HG03064 (cell line): ENCODE data around the gene KCNMA1.

ENCODE experiments used
- ATAC-seq: cut with Tn5 transposase; IDR thresholded peaks from one replicate; pipeline ENCODE4 v1.9.1; 2021; ENCODE audit warnings: low read depth; ENCODE audit not compliant: unreplicated experiment

Gene KCNMA1

GRCh38 chr10:77237120-77237519 is 400.5 kb downstream of the KCNMA1 start:
- no peak for ATAC-seq

- no peak for ATAC-seq
These were observed 400.9 kb downstream of the KCNMA1 start for GRCh38 chr10:77236700-77237099.

DNA sequence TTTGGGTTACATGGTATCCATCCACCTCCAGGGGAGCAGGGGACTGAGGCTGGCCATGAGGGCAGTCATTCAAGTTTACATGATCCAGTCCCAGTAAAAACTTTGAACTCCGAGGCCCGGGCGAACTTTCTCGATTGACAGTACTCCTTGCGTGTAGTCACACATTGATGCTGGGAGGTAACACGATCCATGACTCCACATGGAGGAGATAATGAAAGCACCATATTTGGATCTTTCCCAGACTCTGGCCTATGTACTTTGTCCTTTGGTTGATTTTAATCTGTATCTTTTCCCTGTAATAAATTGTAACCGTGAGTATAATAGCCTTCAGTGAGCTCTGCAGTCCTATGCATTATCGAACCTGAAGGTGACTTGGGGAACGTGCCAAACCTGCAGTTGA is 401.6 kb downstream of the KCNMA1 start:
- no peak for ATAC-seq

- ATAC-seq: no peak
These were observed 403.0 kb downstream of the KCNMA1 start for GRCh38 chr10:77234599-77234998.

GRCh38 chr10:77233466-77233865 is 404.1 kb downstream of the KCNMA1 start:
- no peak for ATAC-seq

DNA sequence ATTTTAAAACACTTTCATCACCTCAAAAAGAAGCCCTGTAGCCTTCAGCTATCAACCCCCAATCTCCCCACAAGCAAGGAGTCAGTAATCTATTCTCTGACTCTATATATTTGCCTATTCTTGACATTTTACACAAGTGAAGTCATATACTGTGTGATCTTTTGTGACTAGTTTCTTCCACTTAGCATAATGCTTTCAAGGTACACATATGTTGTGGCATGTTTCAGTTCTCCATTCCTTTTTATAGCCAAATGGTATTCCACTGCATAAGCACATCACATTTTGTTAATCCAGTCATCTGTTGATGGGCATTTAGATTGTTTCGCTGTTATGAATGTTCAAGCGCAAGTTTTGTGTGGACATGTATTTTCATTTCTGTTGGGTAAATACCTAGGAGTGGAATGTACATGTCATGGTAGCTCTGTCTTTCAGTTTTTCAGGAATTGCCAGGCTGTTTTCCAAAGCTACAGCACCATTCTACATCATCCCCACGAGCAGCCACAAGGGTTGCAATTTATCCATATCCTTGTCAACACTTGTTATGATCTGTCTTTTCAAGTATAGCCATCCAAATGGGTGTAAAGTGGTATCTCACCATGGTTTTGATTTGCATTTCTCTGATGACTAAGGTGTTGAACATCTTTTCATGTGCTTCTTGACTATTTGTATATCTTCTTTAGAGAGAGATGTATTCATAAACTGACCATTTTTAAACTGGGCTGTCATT is 405.6 kb downstream of the KCNMA1 start:
- no peak for ATAC-seq

GRCh38 chr10:77231375-77231774 is 406.2 kb downstream of the KCNMA1 start:
- no peak for ATAC-seq

DNA sequence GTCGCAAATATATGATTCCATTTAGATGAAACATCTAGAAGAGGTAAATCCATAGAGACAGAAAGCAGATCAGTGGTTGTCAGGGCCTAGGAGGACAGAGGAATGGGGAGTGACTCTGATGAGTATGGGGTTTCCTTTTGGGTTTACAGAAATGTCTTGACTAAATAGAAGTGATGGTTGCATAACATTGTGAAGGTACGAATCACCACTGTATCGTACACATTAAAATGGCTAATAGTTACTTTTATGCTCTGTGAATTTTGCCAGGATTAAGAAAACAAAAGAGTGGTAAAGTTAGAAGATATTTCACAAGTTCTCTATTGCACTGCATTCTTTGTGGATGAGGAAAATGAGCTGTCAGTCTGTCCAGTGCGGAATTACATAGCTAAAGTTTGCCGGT is 407.4 kb downstream of the KCNMA1 start:
- ATAC-seq: no peak

DNA sequence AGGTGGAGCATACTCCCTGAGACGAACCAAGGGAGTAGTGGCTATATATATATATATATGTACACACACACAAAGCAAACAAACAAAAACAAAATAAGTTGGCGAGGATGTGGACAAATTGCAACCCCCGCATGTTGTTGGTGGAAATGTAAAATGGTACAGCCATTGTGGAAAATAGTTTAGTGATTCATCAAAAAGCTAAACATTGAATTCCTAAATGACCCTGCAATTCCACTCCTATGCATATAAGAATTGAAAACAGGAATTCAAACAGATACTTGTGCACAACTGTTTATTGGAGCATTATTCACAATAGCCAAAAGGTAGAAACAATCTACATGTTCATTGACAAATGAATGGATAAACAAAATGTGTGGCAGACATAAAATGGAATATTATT is 407.9 kb downstream of the KCNMA1 start:
- no peak for ATAC-seq

DNA sequence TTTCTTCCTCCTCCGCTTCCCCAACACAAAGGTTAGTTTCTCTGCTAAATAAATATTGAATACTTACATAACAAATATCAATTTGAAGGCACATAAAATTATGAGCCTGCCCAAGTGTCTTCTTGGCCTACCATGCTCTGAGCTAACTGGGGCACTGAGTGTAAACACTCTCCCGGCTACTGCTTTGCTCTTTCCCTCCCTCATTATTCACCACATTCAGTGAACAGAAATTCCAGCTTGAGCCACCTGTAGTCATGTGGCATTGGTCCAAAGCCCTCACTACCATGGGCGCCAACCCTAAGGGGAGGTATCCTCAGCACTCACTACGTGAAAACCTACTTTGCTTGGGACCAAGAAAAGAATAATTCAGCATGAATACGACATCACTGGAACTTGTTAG is 409.0 kb downstream of the KCNMA1 start:
- ATAC-seq: no peak

DNA sequence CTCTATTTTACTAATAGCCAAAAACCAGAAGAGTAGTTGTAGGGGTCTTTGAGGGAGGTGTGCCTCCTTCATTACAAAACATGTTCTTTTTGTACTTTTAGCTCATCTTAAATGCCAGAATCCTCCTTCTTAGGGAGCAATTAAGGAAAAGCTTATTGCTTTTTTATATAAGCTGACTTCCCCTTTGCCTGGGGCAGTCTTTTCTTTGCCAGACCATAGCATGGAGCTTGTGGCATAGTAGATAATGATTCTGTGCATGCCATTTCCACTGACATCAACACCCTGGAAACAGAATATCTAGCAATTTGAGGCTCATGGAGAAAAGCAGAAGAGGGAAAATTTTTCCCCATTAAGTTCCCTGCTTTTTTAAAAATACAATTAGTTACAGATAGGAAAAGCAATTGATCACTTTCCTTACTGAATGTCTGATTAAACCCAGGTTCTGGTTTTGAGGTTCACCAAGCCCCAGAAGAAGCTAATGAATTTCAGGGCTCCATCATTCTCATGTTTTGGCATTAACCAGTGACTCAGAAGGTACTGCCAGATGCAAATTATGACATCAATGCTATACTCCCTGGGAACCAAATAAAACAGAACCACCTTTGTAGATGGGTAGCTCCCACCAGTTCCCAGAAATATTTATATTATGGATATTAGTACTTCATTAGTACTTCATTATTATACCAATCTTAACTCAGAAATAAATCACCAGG is 410.6 kb downstream of the KCNMA1 start:
- no peak for ATAC-seq

DNA sequence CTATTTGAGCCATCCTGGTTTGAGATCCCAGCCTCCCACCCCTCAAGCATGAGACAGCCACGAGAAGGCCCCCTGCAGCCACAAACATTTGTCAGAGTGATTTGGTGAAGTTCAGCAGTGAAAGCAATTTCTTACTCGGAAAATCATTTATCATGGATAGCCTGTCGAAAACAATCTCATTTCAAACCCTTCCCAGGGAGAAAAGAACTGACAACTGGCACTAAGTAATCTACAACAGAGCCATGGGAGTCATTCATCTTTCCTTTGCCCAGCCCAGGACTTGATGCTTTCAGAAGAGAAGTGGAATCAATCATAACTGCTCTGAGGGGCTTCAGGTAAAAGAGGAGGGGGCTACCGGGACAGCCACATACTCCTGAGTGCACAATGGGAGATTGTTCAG is 411.2 kb downstream of the KCNMA1 start:
- no peak for ATAC-seq

DNA sequence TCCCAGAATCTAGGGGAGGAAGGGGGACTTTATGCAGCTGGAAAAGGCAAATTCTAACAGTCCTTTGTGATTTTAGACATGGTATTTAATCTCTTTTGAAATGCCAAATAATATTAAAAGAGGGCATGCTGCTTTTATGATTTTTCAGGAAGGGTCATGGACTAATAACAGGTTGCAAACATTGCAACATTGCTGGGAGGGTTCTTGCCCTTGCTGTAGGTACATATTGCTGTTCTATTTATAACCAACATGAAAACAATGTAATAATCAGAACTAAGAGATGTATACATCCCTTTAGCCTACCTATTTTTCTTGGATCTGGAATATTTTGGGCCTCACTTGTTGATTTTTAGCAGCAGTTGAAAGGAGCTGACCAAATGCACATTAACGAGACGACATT is 411.6 kb downstream of the KCNMA1 start:
- no peak for ATAC-seq

DNA sequence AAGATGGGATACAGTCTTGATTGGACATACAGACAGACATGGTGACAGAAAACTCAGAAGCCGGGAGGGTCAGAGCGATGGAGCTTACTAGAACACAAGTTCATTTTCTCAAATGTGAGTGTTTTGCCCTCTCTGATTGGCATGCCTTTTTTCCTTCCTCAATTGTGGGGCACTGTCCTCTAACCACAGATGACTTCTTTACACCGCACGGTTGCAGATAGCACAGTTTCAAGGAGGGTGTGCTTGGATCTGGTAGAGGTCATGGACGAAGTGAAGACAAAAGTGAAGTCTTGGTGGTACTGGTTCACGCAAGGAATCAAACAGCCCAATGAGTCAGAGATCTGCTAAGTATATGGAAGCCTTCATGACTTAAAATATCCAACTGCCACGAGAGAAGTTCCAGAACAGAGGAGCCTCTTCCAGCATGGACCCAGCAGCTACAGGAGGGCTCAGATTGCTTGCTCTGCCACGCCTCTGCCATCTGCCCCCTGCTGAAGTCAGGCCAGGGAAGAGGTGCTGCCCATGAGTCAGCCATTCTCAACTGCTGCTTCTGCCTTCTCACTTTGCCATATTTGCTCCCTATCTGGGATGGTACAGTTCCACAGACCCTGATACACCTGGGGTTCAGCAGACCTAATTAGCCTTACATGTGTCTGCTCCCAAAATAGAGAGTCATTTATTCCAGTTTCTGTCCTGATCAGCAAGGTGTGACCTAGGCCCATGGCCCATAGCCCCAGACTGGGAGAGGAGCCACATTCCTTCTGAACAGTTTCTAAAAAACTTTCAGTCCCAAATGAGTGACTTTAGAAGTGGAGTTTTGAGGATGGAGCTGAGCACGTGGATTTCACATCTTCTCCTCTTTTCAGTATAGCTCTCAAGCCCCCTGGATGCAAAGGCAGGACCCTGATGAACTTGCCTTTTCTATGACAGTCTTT is 413.8 kb downstream of the KCNMA1 start:
- ATAC-seq: no peak

DNA sequence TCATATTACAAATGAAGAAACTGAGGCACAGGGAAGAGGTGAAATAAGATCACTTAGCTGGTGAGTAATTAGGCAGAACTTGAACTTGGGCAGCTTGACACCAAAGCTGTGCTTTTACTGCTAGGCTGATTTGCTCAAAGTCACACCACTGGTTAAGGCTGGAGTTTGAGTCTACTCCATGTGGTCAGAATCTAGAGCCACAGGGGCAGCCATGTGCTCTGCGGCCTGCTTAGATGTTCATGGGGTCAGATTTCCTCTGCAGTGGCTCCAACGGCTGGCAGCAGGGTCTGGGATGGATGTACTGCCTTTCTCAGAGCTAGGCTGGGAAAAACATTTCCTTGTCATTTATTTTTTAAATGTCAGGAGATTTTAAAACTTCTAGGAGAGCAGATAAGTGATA is 417.5 kb downstream of the KCNMA1 start:
- ATAC-seq: no peak

GRCh38 chr10:77219046-77219445 is 418.6 kb downstream of the KCNMA1 start:
- ATAC-seq: no peak

- ATAC-seq: no peak
These were observed 422.8 kb downstream of the KCNMA1 start for GRCh38 chr10:77214799-77215198.

- ATAC-seq: no peak
These were observed 425.0 kb downstream of the KCNMA1 start for GRCh38 chr10:77212632-77213031.

- no peak for ATAC-seq
These were observed 427.0 kb downstream of the KCNMA1 start for GRCh38 chr10:77210645-77211044.

GRCh38 chr10:77208684-77209256 is 428.8 kb downstream of the KCNMA1 start:
- no peak for ATAC-seq

DNA sequence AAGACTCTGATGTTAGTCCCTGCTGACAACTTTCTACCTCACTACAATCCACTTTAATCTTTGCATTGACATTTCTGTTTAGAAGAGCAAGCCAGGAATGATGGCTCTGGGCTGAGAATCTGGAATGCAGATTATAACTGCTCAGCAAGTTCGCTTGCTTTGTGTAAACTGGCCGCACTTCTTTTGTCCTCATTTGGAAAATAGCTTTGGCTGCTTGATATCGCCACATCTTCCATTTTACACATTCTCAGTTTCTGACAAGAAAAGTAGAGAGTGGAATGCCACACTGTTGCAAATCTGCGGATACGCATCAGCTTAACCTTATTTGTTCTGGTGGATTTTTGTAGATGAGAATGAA is 429.8 kb downstream of the KCNMA1 start:
- ATAC-seq: no peak
